Fibroblast of skin of left quadriceps (primary cell): ENCODE data around the gene C3orf33.
A peak's percentile ranks its signal among the peaks of the same experiment; 100 is the strongest.
"Not testable (repeated sequence)": the region's sequence is repeated elsewhere in the genome, so short reads cannot be mapped to it uniquely, and the experiment has no call there.

Experiments used
- DNase-seq, 2 experiments: peaks; one replicate each; pipeline ENCODE4 v3.0.0-alpha.2; 2013; ENCODE audit warnings: low read depth in 2 of 2

Gene C3orf33, protein sequence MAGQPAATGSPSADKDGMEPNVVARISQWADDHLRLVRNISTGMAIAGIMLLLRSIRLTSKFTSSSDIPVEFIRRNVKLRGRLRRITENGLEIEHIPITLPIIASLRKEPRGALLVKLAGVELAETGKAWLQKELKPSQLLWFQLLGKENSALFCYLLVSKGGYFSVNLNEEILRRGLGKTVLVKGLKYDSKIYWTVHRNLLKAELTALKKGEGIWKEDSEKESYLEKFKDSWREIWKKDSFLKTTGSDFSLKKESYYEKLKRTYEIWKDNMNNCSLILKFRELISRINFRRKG

DNA sequence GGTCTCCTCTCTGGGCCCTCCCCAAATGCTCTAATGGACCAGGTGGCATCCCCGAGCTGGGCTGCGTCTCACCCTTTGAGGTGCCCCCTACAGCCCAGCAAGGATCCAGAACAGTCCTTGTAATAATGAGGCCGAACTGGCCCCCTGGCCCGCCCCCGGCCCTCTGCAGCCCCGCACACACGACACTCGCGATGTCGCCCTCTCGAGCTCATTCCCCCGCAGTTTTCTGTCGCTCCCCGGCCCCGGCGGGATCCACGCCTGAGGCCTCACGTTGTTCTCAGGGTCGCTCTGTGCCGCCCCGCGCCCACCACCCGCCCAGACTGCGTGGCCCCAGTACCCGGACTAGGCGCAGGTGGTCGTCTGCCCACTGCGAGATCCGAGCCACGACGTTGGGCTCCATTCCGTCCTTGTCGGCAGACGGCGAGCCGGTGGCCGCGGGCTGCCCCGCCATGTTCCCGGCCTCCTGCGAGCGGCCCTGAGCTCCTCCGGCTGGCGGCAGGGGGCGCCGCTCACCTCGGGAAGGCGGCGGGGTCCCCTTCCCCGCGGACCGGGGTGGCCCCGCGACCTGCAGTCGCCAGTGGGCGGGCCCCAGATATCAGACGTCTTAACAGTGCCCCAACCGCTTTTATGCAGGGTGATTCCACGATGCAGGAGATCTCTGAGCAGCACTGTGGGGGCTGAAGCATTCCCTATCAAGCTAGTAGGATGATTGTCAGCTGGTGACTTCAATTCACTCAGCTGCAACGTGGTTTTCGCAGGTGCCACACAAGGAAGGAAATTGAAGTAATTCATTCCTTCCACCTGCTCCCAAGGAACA, at the start of gene C3orf33:
Gene C3orf33 (minus strand): TSS at position 477 of the 817 bp plus-strand sequence. CDS start 26 bp downstream, at position 451.
- DNase-seq = peak; percentile 15 to 19

DNA sequence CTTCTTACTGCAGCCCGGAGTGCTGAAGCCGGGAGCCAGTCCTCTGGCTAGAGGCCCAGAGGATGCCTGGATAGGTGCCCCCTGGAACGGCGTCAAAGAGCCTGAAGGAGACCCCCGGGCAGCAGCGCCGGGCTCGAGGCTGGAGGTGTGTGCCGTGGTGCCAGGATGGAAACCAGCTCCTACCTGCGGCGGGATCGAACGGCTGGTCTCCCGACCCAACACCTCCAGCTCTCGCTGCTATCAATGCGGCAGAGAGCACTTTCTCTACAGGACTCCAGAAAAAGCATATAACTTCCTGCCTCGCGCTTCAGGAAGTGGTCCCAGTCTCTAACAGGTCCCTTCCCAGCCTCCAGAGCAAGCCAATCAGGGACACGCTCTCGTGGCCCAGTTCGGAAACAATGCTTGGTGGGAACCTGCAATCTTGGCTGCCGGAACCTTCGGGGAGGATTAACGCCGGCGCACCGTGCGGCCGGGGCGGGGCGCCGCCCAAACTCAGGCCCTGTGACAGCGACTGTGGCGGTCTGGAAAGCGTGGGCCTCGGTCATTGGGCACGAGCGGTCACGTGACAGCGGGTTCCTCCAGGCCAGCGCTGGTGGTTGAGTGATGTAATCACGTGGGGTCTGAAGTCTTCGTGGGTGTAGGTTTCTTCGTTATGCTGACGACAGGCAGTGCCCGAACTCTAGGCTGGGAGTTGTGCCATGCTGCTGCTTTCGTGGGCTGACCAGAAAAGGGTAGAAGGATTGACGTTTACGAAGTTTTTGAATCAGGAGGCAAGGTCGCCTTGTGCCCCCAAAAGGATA, 48.3 kb upstream of the C3orf33 start, which contains the start of gene SLC33A1:
Gene SLC33A1 (minus strand): TSS at position 287 of the 800 bp plus-strand sequence. CDS start 430 bp downstream, outside the sequence.
- DNase-seq = peak; percentile 99

DNA sequence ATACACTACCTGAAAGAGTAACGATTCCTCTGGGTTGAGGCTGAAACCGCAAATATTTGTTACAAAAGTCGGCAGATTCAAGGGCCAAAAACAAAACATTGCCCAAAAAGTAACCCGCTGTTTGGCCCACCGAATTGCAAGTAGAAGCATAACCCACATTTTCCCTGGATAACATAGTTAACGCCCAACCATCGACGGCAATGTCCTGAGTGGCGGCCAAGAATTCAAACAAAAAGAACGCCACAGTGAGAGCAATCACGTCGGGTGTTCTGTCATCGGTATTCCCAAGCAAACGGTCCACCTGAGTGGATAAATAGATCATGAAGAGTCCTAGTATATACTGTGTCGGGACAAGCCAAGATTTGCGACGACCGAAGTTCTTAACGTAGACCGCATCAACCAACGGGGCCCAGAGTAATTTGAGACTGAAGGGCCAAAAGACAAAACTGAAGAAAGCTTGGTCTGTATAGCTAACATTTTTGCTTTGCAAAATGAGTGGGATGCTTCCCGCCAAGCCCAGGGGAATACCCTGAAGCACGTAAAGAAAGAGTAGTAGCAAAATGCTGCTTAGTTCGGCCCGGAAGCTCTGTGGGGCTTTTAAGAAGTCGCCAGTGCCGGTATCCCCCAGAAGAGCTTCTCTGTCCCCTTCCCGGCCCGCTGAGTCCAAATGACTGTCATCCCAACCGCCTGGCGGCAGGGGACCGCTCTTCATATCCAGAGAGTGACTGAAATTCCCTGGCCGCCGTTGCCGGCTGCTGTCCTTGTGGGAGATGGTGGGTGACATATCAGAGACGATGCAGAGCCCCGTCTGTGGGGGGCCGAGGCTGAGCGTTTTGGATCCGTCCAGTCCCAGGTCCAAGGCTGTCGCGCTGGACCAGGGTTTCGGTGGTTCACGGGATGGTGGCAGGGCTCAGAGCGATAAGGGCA, 47.4 kb upstream of the C3orf33 start:
- no peak for DNase-seq

DNA sequence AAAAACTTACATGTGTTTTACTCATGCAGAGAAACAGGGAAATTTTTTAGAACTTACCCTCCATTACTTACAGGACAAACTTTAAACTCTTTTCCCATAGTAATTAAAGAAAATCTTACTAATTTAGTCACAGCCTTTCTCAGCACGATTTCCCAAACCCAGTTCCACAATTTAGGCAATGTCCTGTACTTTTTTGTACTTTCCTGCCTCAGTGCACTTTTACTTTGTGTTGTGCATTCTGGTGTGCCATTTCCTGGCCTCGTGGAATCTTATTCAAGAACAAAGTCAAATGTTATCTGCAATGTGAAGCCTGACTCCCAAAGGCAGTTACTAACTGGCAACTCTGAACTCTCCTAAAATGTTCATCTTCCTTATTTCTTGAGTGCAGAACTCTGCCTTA, 46.3 kb upstream of the C3orf33 start:
- DNase-seq = no peak

DNA sequence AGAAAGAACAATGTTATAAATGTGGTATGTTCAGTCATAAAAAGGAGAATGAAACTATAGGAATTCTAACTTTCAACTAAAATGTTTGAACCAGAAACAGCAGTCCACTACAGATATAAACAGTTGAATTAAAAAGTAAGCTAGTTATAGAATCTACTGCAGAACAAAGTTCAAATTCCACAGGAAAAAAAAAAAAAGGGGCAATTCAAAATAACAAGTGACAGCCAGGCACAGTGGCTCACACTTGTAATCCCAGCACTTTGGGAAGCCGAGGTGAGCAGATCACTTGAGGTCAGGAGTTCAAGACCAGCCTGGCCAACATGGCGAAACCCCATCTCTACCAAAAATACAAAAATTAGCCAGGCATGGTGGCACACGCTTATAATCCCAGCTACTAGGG, 43.3 kb upstream of the C3orf33 start:
- DNase-seq = not testable (repeated sequence)

DNA sequence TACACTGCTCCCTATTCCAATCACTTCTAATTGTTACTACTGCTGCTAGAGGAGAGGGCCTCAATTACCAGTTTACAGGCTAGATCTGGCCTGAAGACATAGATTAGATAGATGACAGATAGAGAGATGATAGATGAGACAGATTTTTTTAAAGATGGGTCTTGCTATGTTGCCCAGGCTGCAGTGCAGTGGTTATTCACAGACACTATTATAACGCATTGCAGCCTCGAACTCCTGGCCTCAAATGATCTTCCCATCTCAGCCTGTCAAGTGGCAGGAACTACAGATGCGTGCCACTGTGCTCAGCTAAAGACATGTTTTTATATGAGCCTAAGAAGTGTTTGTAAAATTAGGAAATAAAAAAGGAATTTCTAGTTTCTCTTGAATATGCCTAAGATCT, 41.9 kb upstream of the C3orf33 start:
- DNase-seq = no peak

DNA sequence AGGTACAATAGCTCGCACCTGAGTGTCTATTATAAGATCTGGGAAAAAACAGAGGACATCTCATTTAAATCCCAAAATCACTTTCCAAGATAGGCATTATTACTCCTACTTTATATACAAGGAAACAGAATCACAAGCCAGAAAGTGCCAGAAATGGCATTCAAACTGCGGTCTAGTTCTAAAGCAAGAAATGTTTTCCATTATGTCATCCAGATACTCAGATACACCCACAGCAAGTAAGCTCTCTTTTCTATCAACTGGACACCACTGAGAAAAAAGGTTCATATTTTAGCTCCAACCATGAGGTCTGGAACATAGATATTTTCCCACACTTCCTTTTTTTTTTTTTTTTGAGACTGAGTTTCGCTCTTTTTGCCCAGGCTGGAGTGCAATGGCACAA, 40.0 kb upstream of the C3orf33 start:
- DNase-seq = no peak

DNA sequence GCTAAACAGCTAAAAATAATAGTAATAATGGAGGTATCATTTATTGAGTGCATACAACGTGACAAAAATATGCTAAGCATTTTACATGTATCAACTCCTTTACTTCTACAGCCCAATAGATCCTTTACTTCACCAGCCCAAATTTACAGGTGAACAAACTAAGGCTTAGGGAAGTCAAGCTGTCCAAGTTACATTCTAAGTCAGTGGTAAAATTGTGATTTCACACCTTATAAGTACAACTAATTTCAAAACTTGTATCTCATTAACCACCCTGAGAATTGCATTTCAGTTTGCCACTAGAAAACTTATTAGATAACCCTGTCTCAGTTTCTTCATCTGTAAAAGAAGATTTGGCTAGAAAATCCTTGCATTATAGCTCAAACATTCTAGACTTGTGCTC, 37.5 kb upstream of the C3orf33 start:
- no peak for DNase-seq

DNA sequence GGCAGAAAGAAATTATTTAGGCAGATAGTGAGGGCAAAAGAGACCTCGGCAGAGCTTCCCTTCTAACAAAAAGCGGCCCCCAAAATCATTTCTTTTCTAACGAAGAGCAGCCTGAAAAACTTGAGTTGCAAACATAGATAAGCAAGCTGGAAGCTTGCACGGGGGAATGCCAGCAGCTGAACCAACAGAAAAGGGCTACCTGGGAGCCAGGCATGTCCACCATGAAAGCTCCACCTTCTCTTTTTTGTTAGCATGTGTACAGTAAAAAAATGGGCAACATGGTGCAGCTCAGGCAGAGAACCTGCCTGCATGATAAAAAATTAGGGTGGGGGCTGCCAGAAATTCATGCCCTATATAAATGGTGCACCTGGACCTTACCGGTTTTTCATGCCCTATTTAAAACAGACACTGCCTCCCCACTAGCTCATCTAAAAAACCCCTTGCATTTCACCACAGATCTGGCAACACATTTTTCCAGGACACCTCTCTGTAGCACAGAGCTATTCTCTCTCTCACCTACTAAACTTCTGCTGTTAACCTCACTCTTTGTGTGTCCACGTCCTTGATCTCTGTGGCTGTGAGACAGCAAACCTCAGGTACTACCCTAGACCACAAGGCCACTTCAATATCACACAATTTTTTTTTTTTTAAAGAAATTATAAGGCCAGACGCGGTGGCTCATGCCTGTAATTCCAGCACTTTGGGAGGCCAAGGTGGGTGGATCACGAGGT, 29.4 kb upstream of the C3orf33 start:
- no peak for DNase-seq

DNA sequence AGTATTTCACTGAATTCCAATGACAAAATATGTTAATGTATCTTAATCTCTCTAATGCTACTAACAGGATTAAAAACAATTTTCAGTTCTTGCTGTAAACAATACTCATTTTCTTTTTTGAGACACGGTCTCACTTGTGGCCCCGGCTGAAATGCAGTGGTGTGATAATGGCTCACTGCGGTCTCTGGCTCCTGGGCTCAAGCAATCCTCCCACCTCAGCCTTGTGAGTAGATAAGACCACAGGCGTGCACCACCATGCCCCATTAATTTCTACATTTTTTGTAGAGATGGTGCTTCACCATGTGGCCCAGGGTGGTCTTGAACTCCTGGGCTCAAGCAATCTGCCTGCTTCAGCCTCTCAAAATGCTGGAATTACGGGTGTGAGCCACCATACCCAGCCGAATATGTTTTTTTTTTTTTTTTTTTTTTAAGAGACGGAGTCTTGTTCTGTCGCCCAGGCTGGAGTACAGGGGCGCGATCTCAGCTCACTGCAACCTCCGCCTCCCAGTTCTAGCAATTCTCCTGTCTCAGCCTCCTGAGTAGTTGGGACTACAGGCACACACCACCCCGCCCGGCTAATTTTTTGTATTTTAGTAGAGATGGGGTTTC, 22.5 kb upstream of the C3orf33 start:
- not testable (repeated sequence) for DNase-seq

DNA sequence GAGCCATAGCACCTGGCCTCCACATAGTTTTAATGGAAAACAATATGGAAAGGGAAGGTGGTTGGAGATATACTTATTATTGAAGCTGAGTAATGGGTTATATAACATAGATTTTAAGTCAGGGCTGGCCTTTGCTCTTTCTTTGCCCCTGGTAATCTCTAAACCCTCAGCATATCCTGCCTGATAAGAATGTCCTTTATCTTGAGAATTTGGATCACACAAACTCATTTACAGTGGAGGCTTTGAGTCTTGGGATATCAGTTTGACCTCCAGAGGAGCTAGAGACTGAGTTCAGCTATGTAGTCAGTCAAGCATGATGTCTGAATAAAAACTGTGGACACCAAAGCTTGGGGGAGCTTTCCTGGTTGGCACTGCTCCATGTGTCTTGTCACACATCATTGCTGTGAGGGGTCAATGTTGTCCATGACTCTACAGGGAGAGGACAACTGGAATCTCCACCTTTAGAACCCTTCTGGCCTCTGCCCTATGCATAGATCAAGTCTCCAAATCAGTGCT, 9.0 kb upstream of the C3orf33 start:
- DNase-seq = no peak

DNA sequence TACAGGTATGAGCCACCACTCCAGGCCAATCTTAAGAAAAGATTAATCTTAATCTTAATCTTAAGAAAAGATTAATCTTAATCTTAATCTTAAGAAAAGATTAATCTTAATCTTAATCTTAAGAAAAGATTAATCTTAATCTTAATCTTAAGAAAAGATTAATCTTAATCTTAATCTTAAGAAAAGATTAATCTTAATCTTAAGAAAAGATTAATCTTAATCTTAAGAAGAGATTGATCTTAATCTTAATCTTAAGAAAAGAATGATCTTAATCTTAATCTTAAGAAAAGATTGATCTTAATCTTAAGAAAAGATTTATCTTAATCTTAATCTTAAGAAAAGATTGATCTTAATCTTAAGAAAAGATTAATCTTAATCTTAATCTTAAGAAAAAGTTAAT, 7.1 kb upstream of the C3orf33 start:
- not testable (repeated sequence) for DNase-seq

DNA sequence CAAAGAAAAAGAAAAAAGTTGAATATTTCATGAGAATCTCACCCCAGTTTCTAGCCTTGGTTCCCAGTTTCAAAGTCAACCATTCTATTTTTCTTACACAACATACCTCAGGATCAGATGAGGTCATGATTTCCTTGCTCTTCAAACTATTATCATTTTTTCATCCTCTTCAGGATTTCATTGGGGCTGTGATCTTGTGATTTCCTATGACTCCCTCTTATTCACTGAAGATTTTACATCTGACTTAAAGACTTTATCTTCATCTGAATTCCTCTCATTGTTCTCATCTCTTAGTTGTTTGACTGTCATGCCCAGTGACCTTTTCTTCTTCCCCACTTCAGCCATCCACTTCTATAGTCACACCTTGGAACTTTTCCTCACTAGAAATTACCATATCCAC, 3.1 kb upstream of the C3orf33 start:
- no peak for DNase-seq

DNA sequence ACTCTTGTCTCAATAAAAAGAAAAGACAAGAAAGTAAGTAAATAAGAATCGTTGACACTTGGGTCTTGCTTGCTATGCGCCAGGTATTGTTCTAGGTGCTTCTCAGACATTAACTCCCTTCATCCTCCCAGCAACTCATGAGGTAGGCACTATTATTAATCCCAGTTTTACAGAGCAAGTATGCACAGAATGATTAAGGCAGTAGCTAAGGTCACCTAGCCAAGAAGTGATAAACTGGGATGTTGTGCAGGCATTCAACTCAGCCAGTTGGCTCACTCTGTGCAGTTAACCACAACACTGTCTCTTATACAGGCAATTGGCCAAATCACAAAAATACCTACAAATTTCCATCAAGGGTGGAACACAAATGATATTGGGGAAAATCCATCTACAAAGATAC, 1.7 kb upstream of the C3orf33 start:
- no peak for DNase-seq

DNA sequence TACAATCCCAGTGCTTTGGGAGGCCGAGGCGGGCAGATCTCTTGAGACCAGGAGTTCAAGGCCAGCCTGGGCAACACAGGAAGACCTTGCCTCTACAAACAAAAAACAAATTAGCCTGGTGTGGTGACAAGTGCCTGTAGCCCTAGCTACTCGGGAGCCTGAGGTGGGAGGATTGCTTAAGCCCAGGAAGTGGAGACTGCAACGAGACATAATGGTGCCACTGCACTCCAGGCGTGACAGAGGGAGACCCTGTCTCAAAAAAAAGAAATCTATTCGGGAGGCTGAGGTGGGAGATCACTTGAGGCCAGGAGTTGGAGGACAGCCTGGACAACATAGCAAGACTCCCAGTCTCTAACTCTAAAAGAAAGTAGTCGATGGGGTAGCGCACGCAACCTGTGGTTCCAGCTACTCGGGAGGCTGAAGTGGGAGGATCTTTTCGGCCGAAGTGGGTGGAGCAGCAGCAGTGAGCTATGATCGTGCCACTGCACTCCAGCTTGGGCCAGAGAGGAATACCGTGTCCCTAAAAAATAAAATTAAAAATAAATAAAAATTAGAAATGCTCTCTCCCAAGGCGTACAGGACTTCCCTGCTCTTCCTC, 775 bp downstream of the C3orf33 start:
- DNase-seq = no peak

DNA sequence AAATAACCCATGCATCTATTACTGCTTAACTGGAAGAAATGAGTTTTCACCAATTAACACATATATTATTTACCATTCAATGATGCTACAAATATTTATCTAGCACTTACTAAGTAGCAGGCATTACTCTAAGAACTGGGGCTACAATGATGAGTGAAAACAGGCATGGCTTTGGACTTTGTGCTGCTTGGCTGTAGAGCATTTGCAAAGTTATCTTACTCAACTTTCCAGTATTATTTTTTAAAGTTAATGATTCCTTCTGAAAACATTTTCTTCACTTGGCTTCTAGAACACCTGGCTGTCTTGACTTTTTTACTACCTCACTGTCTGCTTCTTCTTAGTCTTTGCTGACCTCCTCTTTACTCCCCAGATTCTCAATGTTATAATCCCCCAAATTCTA, 1.8 kb downstream of the C3orf33 start:
- no peak for DNase-seq

DNA sequence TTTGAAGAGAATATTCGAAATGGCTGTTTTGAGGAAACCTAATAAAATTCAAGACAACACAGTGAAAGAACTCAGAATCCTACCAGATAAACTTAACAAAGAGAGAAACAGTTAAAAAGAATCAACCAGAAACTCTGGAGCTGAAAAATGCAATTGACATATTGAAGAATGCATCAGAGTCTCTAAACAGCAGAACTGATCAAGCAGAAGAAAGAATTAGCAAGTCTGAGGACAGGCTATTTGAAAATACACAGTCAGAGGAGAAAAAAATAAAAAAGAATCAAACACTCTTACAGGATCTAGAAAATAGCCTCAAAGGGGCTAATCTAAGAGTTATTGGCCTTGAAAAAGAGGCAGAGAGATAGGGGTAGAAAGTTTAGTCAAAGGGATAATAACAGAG, 13.5 kb downstream of the C3orf33 start:
- no peak for DNase-seq

DNA sequence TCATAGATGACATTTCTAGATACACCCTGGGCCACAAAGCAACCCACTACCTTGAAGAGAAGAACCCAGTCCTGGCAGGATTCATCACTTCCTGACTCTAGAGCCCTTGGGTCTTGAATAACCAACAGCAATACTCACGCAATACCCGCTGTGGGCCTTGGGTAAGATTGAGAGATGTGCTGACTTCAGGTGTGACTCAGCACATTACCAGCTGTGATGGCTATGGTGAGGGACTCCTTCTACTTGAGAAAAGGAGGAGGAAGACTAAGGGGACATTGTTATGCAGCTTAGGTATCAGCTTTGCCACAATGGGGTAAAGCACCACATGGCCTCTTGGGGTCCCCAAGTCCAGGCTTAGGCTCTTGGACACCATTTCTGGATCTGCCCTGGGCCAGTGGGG, 14.9 kb downstream of the C3orf33 start:
- no peak for DNase-seq

DNA sequence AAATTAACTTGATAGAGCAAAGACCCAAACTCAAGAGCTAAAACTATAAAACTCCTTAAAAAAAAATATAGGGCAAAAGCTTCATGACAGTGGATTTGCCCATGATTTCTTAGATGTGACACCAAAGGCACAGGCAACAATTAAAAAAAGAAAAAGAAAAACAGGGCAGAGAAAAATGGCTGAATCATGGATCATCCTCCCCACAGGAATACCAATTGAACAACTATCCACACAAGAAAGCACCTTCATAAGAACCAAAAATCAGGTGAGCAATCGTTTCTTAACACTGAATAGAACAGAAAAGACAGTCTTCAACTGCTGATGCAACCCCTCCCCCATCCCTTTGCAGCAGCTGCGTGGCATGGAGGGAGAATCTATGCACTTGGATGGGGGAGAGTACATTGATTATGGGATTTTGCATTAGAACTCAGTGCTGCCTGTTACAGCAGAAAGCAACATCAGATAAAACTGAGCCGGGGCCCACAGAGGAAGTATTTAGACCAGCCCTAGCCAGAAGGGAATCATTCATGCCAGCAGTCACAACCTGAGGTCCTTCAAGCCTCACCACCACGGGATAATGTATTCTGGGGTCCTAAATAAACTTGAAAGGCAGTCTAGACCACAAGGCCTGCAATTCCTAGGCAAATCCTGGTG, 15.7 kb downstream of the C3orf33 start:
- no peak for DNase-seq
